GOT3 (cell line): ENCODE results near the gene NPIPB13.
"Not testable (repeated sequence)": the region's sequence is repeated elsewhere in the genome, so short reads cannot be mapped to it uniquely, and the experiment has no call there.

Experiments used
- DNase-seq: peaks from one replicate; lab custom pipeline; 2025; ENCODE audit warnings: mixed read lengths; lab: John Stamatoyannopoulos, UW

Gene NPIPB13

DNA sequence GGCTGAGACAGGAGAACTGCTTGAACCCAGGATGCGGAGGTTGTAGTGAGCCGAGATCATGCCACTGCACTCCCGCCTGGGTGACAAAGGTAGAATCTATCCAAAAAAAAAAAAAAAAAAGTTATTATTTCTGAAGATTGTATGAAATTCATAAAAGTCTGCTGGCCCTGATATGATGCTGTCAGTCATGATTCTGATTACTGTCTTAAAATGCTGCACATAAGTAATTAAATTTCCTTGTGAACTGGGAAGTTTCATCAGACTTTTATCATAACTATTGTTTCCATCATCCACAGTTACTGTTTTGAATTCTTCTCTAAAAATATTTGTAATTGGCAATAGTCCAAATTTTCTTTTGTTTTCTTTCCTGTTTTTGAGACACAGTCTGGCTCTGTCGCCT, at the start of gene NPIPB13:
Gene NPIPB13, minus strand, starts transcription at position 101 of the 400 bp plus-strand sequence. CDS start 2,906 bp downstream, outside the sequence.
- not testable (repeated sequence) for DNase-seq

DNA sequence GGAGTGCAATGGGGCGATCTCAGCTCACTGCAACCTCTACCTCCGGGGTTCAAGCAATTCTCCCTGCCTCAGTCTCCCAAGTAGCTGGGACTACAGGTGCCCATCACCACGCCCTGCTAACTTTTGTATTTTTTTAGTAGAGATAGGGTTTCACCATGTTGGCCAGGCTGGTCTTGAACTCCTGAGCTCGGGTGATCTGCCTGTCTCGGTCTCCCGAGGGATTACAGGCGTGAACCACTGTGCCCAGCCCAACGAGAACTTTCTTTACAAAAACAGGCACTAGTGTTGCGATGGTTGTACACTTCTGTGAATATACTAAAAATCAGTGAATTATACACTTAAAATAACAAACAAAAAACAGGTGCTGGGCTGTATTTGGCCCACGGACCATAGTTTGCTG, 34.1 kb upstream of the NPIPB13 start:
- DNase-seq, result not testable (repeated sequence)

DNA sequence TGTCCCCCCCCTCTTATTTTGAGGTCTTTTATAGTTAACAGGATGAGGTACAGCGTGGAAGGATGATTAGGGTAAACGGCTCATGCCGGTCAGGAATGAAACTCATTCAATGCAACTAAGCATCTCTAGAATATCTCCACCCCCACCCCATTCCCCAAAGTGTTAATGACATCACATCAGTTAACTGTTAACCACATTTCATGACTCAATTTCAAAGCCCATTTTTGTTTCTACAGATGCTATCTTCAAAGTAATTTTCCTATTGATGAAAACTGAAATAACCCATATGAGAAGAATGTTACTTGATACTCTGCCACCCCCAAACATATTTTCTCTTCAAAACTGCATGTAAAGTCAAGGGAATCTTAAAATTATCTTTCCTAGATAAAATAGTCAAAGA, 30.2 kb upstream of the NPIPB13 start:
- not testable (repeated sequence) for DNase-seq

DNA sequence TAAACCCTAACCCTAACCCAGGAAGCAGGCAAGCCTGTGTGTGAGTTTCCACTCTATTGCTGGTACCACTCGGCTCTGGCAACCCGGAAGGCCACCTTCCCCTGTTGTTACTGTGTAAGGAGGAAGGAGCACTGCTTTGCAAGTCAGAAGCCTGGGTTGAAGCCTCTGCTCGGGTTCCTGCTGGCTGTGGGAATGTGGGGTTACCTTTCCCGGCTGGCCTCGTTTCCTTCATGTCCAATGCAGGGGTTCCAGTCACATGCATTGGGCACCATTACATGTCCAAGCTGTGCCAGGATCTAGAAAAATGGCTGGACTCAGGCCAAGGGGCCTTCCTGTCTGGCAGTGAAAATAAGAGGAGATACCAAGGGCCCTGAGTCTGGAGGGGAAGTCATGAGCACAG, 31.2 kb downstream of the NPIPB13 start:
- DNase-seq, result not testable (repeated sequence)

DNA sequence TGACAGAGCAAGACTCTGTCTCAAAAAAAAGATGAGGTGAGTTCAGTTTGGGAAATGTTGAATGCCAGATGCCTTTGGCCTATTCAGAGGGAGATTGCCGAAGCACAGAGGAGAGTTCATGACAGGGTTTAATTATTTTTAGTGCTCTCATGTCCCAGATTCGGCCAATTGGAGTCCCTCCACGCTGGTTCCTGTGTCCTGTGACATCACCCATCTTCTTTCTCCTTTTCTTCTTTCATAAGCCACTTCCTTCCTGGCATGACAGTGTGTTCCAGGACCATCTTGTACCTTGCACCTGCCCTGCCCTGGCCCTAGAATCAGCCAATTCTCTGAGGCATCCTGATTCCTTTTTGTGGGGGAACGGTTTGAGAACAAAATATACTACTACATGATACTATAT, 36.9 kb downstream of the NPIPB13 start:
- not testable (repeated sequence) for DNase-seq

DNA sequence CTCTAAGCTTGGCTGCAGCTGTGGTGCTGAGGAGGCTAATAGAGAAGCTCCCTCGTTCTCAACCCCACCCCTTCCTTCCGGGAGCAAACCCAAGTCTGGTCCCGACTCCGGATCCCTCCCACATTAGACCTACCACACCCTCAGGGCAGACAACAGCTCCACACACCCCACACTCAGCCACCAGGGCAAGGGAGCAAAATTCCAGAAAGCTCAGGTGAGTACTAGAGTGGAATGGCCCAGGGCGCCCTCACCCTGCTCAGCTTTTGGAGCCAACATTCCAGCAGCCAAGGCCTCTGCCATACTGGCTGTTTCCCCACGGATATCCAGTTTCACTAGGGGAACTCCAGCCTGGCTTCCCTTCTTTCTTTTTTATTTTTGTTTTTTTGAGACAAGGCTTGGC, 39.2 kb downstream of the NPIPB13 start:
- not testable (repeated sequence) for DNase-seq

DNA sequence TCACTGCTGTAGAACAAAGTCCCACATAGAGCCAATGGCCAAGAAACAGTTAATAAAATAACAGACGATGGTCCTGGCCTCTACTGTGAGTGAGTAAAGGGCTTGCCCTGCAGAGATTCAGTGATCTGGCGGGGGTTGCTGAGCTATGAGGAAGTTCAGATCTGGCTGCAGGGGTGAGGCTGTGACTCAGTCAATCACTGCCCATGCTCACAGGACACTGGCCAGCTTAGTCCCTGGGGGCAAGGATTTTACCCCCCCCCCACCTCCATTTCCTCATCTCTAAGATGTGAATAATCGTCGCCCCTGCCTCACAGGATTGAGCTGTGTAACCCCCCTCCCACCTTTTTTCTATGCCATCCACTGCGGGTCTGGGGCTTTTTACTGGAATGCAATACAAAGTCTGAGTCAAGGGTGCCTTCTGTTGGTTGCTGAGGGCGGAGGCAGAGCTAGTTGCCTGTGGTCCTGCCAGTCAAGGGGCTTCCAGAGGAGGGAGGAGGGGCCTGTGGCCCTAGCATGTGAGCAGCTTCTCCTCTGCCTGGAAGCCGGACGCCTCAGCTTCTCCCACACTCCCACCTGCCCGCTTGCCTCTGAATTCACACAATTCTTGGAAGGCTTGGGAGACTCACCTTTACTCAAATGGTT, 41.1 kb downstream of the NPIPB13 start:
- not testable (repeated sequence) for DNase-seq

DNA sequence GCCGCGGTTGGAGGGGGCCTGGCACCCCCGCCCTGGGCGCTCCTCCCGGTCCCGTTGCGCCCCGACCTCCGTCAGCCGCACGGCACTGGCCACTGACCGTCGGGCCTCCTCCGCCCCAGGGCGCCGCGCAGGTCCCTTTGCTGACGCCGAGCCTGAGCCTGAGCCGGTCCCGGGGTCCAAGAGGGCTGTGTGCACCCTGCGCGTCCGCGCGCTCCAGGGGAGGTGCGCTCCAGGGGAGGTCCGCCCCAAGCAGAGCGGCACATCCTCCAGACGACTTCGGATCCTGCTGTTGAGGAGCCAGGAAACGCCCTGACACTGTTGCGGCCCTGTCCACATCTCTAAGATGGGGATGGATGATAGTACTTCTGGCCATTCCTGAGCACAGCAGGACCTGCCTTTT, 42.0 kb downstream of the NPIPB13 start:
- not testable (repeated sequence) for DNase-seq

DNA sequence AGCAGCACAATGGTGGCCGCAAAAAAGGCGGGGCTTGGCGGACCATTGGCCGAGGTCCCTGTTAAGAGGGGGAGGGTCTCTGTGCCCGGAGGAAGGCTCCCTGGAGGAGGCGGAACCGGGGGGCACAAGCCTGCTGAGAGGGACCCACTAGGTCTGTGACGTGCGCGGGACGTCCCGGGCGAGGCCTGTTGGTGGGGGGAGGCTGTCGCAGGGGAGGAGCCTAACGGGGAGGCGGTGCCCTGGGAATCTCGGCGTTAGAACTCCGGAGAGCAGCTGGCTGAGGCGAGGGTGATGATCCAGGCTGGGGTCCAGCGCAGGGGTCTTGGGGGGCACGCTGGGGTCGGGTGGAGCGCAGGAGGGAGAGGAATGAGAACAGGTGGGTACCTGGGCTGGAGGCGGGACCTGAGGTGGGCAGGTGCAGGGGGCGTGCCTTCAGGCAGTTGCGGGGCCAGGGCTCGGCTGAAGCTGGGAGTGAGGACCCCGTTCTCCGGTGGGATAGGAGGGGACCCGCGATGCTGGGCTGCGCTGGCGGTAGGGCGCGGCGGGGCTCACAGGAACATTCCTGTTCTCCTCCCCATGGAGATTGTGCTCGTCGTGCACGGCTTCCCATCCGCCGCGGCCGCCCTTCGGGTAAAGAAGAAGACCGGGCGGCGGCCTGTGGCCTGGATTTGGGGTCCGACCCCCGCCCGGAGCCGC, 42.6 kb downstream of the NPIPB13 start:
- not testable (repeated sequence) for DNase-seq

DNA sequence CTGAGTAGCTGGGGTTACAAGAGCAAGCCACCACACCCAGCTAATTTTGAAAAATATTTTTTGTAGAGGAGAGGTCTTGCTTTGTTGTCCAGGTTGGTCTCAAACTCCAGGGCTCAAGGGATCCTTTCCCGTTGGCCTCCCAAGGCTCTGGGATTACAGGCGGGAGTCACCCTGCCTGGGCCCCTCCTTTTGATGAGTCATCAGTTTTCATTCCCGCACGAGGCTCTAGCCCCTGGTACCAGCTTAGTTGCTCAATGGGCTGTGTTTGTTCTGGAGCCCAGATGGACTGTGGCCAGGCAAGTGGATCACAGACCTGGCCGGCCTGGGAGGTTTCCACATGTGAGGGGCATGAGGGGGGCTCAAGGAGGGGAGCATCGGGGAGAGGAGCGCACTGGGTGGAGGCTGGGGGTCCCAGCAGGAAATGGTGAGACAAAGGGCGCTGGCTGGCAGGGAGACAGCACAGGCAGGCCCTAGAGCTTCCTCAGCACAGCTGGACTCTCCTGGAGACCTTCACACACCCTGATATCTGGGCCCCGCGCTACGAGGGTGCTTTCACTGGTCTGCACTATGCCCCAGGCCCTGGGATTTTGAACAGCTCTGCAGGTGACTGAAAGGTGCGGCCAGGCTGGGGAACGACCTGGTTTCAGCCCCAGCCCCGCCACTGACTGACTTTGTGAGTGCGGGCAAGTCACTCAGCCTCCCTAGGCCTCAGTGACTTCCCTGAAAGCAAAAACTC, 48.5 kb downstream of the NPIPB13 start:
- DNase-seq, result not testable (repeated sequence)

DNA sequence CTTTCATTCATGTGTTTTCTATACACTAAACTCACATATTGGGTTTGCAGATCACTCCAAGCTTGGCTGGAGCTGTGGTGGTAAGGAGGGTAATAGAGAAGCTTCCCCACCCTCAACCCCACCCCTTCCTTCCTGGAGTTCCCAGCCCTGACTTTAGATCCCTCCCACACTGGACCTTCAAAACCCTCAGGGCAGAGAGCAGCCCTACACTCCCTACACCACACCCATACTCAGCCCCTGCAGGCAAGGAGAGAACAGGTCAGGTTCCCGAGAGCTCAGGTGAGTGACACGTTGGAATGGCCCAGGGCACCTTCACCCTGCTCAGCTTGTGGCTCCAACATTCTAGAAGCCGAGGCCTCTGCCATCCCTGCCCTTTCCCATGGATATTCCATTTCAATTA, 49.2 kb downstream of the NPIPB13 start, which contains the start of gene SULT1A3:
Gene SULT1A3, plus strand, starts transcription at position 207 of the 400 bp plus-strand sequence. CDS start 1,474 bp downstream, outside the sequence.
- DNase-seq, result not testable (repeated sequence)
